Measurements from ENCODE around the gene C1GALT1C1L.

Gene C1GALT1C1L

DNA sequence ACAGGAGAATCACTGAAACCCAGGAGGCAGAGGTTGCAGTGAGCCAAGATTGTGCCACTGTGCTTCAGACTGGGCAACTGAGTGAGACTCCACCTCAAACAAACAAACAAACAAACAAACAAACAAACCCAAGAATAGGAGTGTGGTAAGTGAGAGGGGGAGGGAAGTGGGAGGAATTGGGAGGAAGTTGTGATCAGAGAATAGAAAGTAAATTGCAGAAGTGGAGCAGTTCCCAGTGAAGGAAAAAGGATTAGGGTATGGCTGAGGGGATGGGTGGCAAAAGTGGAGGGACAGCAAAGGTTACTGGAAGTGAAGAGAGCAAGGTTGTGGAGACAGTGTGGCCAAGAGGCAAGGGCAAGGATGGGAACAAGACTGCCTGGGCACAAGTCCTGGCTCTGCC lies 41.1 kb upstream of the C1GALT1C1L start:
- Histone ChIP-seq H3K14ac (ENCODE audit: low read length) (no peak overlapping the region), H3K9ac (ENCODE audit: low read length) (no peak overlapping the region), H3K79me1 (ENCODE audit: low read length) (no peaks in the 10 kb centered on the region), H3K79me2 (ENCODE audit: control insufficient read depth, insufficient read depth, low read length, poor library complexity) (no peaks in the 10 kb centered on the region), H3K18ac (ENCODE audit: low read length) (no peak overlapping the region), H3K4ac (ENCODE audit: low read depth, low read length) (no peak overlapping the region), H3K4me1 (ENCODE audit: control insufficient read depth in 1 of 2, insufficient read depth in 2 of 2, low read length in 2 of 2) (no peaks in the 10 kb centered on the region), H3K36me3 (ENCODE audit: control insufficient read depth in 1 of 2, insufficient read depth in 2 of 2, low read length in 2 of 2) (no peaks in the 10 kb centered on the region), H4K12ac (ENCODE audit: low read depth, low read length) (no peak overlapping the region), H2BK12ac (ENCODE audit: low read length) (no peak overlapping the region), H2AFZ (ENCODE audit: insufficient read depth, low read length, poor library complexity) (no peak overlapping the region), H4K91ac (ENCODE audit: low read depth, low read length) (no peak overlapping the region), H3K27ac (ENCODE audit: low read depth, low read length) (no peak overlapping the region), H3K4me2 (ENCODE audit: low read length) (no peak overlapping the region), H3K23ac (ENCODE audit: low read length) (no peak overlapping the region), H2BK120ac (ENCODE audit: insufficient read depth, low read length, poor library complexity) (no peak overlapping the region), H2AK5ac (ENCODE audit: low read length) (no peak overlapping the region), H3K9me3 (ENCODE audit: insufficient read depth, low read depth, low read length) (no peaks in the 10 kb centered on the region), H3K27me3 (ENCODE audit: insufficient read depth, low read length) (no peaks in the 10 kb centered on the region), H4K8ac (ENCODE audit: low read depth, low read length) (no peak overlapping the region), H2BK5ac (ENCODE audit: low read depth, low read length, poor library complexity) (no peak overlapping the region), H3K4me3 (ENCODE audit: low read depth, low read length) (no peak overlapping the region)
- no peak for DNase-seq

DNA sequence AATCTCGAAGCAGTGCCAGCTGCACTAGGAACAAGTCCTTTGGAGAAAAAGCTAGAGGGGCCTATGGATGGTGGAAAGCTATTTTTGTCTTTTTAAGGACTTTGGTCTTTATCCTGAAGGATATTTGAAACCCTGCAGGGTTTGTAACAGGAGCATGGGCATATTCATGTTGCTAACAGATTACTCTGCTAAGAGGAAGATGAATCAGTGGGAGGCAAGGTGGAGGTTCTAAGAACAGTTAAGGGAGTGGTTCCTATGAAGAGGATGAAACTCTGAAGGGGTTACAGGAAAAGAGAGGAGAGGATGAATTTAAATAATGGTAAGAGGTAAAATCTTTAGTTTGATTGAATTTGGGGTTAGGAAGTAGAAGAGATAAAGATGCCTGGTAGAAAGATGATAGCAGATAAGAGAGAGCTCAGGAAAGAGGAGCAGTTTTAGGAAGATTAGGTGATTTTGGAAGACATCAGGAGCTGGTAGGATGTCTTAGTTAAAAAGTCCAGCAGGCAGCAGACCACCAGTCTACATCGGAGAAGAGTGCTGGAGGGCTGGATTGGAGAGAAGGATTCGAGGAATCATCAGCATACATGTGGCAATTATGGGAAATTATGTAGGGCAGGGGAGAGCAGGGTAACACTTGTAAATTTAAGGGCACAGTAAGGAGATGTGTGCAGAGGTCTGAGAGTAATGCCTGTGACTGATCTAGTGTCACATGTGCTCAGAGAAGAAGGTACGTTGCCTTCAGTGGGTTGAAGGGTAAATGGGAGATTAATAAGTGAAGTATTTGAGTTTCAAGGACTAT lies 39.3 kb upstream of the C1GALT1C1L start:
- no peak overlapping the region for H2AFZ ChIP-seq (ENCODE audit: insufficient read depth, low read length, poor library complexity)

DNA sequence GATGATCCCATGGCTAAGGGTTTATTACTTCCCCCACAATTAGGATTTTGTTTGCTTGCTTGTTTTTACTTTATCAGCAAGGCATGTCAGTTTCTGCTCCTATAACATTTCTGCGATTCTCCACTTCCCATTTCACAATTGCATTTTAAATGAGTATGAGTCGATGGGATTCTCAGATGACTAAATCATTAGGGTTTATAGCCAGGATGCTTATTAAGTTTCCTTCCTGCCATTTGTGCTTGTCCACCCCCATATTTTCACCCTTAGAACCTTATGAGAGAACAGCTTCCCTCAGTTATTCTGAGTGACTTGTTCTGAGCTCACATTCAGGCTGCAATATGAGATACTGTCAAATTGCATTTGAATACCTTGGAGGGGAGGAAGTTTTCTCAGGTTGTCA lies 37.9 kb upstream of the C1GALT1C1L start:
- Histone ChIP-seq H2BK5ac (ENCODE audit: low read depth, low read length, poor library complexity) (no peak overlapping the region), H3K4me2 (ENCODE audit: low read length) (no peak overlapping the region), H2BK12ac (ENCODE audit: low read length) (no peak overlapping the region), H3K23ac (ENCODE audit: low read length) (no peak overlapping the region), H4K12ac (ENCODE audit: low read depth, low read length) (no peak overlapping the region), H4K91ac (ENCODE audit: low read depth, low read length) (no peak overlapping the region), H3K27ac (ENCODE audit: low read depth, low read length) (no peak overlapping the region), H3K4me1 (ENCODE audit: control insufficient read depth in 1 of 2, insufficient read depth in 2 of 2, low read length in 2 of 2) (no peaks in the 10 kb centered on the region), H3K27me3 (ENCODE audit: insufficient read depth, low read length) (no peaks in the 10 kb centered on the region), H3K4me3 (ENCODE audit: low read depth, low read length) (no peak overlapping the region), H3K9ac (ENCODE audit: low read length) (no peak overlapping the region), H3K14ac (ENCODE audit: low read length) (no peak overlapping the region), H3K18ac (ENCODE audit: low read length) (no peak overlapping the region), H2AFZ (ENCODE audit: insufficient read depth, low read length, poor library complexity) (no peak overlapping the region), H3K4ac (ENCODE audit: low read depth, low read length) (no peak overlapping the region), H3K79me1 (ENCODE audit: low read length) (no peaks in the 10 kb centered on the region), H4K8ac (ENCODE audit: low read depth, low read length) (no peak overlapping the region), H2BK120ac (ENCODE audit: insufficient read depth, low read length, poor library complexity) (no peak overlapping the region), H2AK5ac (ENCODE audit: low read length) (no peak overlapping the region), H3K79me2 (ENCODE audit: control insufficient read depth, insufficient read depth, low read length, poor library complexity) (no peaks in the 10 kb centered on the region), H3K36me3 (ENCODE audit: control insufficient read depth in 1 of 2, insufficient read depth in 2 of 2, low read length in 2 of 2) (no peaks in the 10 kb centered on the region), H3K9me3 (ENCODE audit: insufficient read depth, low read depth, low read length) (no peaks in the 10 kb centered on the region)
- no peak for DNase-seq
- WGBS (ENCODE audit: extremely low coverage, insufficient coverage, insufficient read length), result no CpG with 5 or more reads among the region's 2 CpGs

More for the DNA sequence above, 39.3 kb upstream of the C1GALT1C1L start:
- H3K14ac ChIP-seq (ENCODE audit: low read length), result no peak overlapping the region
- WGBS (ENCODE audit: extremely low coverage, insufficient coverage, insufficient read length), result no CpG with 5 or more reads among the region's 4 CpGs
- no peaks in the 10 kb centered on the region for H3K27me3 ChIP-seq (ENCODE audit: insufficient read depth, low read length)
- no peak overlapping the region for H3K4me2 ChIP-seq (ENCODE audit: low read length)
- H2AK5ac ChIP-seq (ENCODE audit: low read length), result no peak overlapping the region
- no peaks in the 10 kb centered on the region for H3K36me3 ChIP-seq (ENCODE audit: control insufficient read depth in 1 of 2, insufficient read depth in 2 of 2, low read length in 2 of 2)
- H3K4me3 ChIP-seq (ENCODE audit: low read depth, low read length), result no peak overlapping the region
- no peak overlapping the region for H2BK12ac ChIP-seq (ENCODE audit: low read length)
- no peak overlapping the region for H3K9ac ChIP-seq (ENCODE audit: low read length)
- no peak overlapping the region for H3K23ac ChIP-seq (ENCODE audit: low read length)
- H3K4ac ChIP-seq (ENCODE audit: low read depth, low read length), result no peak overlapping the region
- H3K4me1 ChIP-seq (ENCODE audit: control insufficient read depth in 1 of 2, insufficient read depth in 2 of 2, low read length in 2 of 2), result no peaks in the 10 kb centered on the region
- H2BK120ac ChIP-seq (ENCODE audit: insufficient read depth, low read length, poor library complexity), result no peak overlapping the region
- no peak overlapping the region for H4K8ac ChIP-seq (ENCODE audit: low read depth, low read length)
- H2BK5ac ChIP-seq (ENCODE audit: low read depth, low read length, poor library complexity), result no peak overlapping the region
- no peaks in the 10 kb centered on the region for H3K9me3 ChIP-seq (ENCODE audit: insufficient read depth, low read depth, low read length)
- no peaks in the 10 kb centered on the region for H3K79me1 ChIP-seq (ENCODE audit: low read length)
- no peaks in the 10 kb centered on the region for H3K79me2 ChIP-seq (ENCODE audit: control insufficient read depth, insufficient read depth, low read length, poor library complexity)
- no peak for DNase-seq
- no peak overlapping the region for H4K91ac ChIP-seq (ENCODE audit: low read depth, low read length)
- H3K18ac ChIP-seq (ENCODE audit: low read length), result no peak overlapping the region
- no peak overlapping the region for H4K12ac ChIP-seq (ENCODE audit: low read depth, low read length)
- no peak overlapping the region for H3K27ac ChIP-seq (ENCODE audit: low read depth, low read length)

DNA sequence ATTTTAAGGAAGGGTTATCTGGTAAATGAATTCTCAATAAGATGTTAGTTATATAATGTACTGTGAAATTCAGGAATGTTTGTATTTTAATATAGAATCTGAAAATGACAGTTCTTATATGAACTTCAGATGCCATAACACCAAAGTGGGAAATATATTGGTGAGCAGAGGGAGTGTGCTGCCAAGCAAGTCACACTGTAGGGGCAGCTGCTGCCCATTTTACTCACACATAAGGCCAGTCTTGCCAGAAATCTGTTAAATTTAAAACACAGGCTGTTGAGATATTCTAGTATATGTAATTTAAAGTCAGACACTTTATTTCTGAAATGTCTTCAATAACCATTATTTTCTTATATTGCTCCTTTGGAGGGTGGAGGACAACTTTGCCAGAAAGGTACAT lies 34.6 kb upstream of the C1GALT1C1L start:
- H3K4me1 ChIP-seq (ENCODE audit: control insufficient read depth in 1 of 2, insufficient read depth in 2 of 2, low read length in 2 of 2), result no peaks in the 10 kb centered on the region
- H3K79me2 ChIP-seq (ENCODE audit: control insufficient read depth, insufficient read depth, low read length, poor library complexity), result no peaks in the 10 kb centered on the region

More for the DNA sequence above, 34.6 kb upstream of the C1GALT1C1L start:
- Histone ChIP-seq H4K8ac (ENCODE audit: low read depth, low read length) (no peak overlapping the region), H3K18ac (ENCODE audit: low read length) (no peak overlapping the region), H2BK5ac (ENCODE audit: low read depth, low read length, poor library complexity) (no peak overlapping the region), H2BK120ac (ENCODE audit: insufficient read depth, low read length, poor library complexity) (no peak overlapping the region), H2BK12ac (ENCODE audit: low read length) (no peak overlapping the region), H2AK5ac (ENCODE audit: low read length) (no peak overlapping the region), H3K9me3 (ENCODE audit: insufficient read depth, low read depth, low read length) (no peaks in the 10 kb centered on the region), H3K79me1 (ENCODE audit: low read length) (no peaks in the 10 kb centered on the region), H3K4me3 (ENCODE audit: low read depth, low read length) (no peak overlapping the region), H3K4ac (ENCODE audit: low read depth, low read length) (no peak overlapping the region), H3K14ac (ENCODE audit: low read length) (no peak overlapping the region), H3K23ac (ENCODE audit: low read length) (no peak overlapping the region), H3K27ac (ENCODE audit: low read depth, low read length) (no peak overlapping the region), H3K27me3 (ENCODE audit: insufficient read depth, low read length) (no peaks in the 10 kb centered on the region), H4K12ac (ENCODE audit: low read depth, low read length) (no peak overlapping the region), H3K9ac (ENCODE audit: low read length) (no peak overlapping the region), H3K4me2 (ENCODE audit: low read length) (no peak overlapping the region), H3K36me3 (ENCODE audit: control insufficient read depth in 1 of 2, insufficient read depth in 2 of 2, low read length in 2 of 2) (no peaks in the 10 kb centered on the region), H2AFZ (ENCODE audit: insufficient read depth, low read length, poor library complexity) (no peak overlapping the region), H4K91ac (ENCODE audit: low read depth, low read length) (no peak overlapping the region)
- DNase-seq, result no peak

Measured in trophoblast cell (in vitro differentiated cells and primary cell).